DMS153 treated with DMSO at 0.1 percent for 48 hours (cell line): ENCODE measurements around the gene PMS1.
"Not testable (repeated sequence)": the region's sequence is repeated elsewhere in the genome, so short reads cannot be mapped to it uniquely, and the experiment has no call there.

ENCODE experiments used
- DNase-seq: peaks from one replicate; lab custom pipeline; 2025; ENCODE audit not compliant: unreplicated experiment; lab: John Stamatoyannopoulos, UW

The PMS1 gene

GRCh38 chr2:189783927-189784867, at the start of gene PMS1, which contains the start of gene ORMDL1:
Gene PMS1 (plus strand): TSS chr2:189784450. CDS start chr2:189791810, 7,360 bp downstream.
Gene ORMDL1 (minus strand): TSS chr2:189784339. CDS start chr2:189782595, 1,744 bp downstream.
- DNase-seq: peak; percentile 87

- no peak for DNase-seq
Measured at GRCh38 chr2:189751080-189751658, 33.1 kb upstream of the PMS1 start.

GRCh38 chr2:189756311-189756952, 27.8 kb upstream of the PMS1 start:
- no peak for DNase-seq

- DNase-seq: not testable (repeated sequence)
Measured at GRCh38 chr2:189760154-189760553, 24.1 kb upstream of the PMS1 start.

- no peak for DNase-seq
Measured at GRCh38 chr2:189762229-189762550, 22.1 kb upstream of the PMS1 start.

GRCh38 chr2:189762551-189763298, 21.5 kb upstream of the PMS1 start, which contains the start of gene OSGEPL1:
Gene OSGEPL1 (minus strand): TSS chr2:189762792. CDS start chr2:189761640, 1,152 bp downstream.
- peak; percentile 93 for DNase-seq

GRCh38 chr2:189763908-189764661, 20.2 kb upstream of the PMS1 start:
- DNase-seq: no peak

- DNase-seq: no peak
Measured at GRCh38 chr2:189770590-189771322, 13.5 kb upstream of the PMS1 start.

- DNase-seq: no peak
Measured at GRCh38 chr2:189772212-189772611, 12.0 kb upstream of the PMS1 start.

GRCh38 chr2:189782221-189782671, 2.0 kb upstream of the PMS1 start:
- no peak for DNase-seq

- no peak for DNase-seq
Measured at GRCh38 chr2:189783451-189783926, 761 bp upstream of the PMS1 start.

- no peak for DNase-seq
Measured at GRCh38 chr2:189791338-189792042, 7.2 kb downstream of the PMS1 start.

GRCh38 chr2:189794310-189794709, 10.1 kb downstream of the PMS1 start:
- no peak for DNase-seq

- DNase-seq: no peak
Measured at GRCh38 chr2:189797902-189798301, 13.7 kb downstream of the PMS1 start.

- peak; percentile 35 for DNase-seq
Measured at GRCh38 chr2:189798312-189799029, 14.2 kb downstream of the PMS1 start.

GRCh38 chr2:189799030-189799331, 14.7 kb downstream of the PMS1 start:
- DNase-seq: no peak

GRCh38 chr2:189799531-189799930, 15.3 kb downstream of the PMS1 start:
- DNase-seq: no peak

- no peak for DNase-seq
Measured at GRCh38 chr2:189802396-189802912, 18.2 kb downstream of the PMS1 start.
